ENCODE results near the gene GCK.

The GCK gene

DNA sequence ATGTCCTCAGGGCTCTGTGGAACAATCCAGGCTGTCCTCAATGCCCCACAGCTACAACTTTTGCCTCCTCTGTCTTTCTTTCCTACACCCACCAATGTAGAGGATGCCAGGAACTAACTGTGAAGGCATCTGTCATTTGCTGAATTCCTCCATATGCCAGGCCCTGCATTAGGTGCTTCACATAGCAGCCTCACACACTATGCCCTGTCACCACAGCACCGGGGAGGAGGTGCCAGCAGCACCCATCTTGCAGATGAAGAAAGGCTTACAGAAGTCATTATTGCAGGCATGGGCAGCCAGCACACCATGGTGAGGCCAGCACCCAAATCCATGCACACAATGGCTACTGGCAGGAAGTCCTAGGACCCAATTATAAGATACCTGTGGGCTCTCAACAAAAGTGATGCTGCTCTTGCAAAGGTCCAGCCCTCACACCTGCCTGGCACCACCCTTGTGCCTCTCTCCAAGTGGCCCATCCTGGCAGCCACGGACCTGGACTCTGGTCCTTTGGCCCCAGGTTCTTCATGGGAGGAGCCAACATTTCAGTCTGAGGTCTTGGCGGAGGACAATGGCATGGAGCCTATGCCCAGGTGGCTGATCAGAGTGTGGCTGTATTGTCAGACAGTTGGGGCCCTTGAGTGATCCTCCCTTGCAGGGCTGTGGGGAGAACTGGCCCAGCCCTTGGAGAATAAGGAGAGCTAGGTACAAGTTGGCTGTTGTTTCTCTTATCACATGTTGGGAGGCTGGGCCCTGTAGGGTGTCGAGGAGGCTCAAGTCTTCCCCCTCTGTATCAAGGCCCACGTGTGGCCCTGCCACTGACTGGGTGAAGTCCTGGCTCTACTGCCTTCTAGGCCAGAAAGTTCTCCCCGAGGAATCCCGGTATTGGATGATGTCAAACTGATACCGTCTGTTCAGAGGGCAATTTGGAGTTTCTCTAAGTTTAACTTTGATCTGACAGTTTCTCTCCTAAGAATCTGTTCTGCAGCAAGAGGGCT lies 33.8 kb downstream of the GCK start:
- DNase-seq (ENCODE audit: low spot score): no peak

- DNase-seq (ENCODE audit: low spot score): no peak
These were observed 34.5 kb downstream of the GCK start for GRCh38 chr7:44154703-44155102.

- no peak for DNase-seq (ENCODE audit: low spot score)
These were observed 35.3 kb downstream of the GCK start for GRCh38 chr7:44153948-44154335.

DNA sequence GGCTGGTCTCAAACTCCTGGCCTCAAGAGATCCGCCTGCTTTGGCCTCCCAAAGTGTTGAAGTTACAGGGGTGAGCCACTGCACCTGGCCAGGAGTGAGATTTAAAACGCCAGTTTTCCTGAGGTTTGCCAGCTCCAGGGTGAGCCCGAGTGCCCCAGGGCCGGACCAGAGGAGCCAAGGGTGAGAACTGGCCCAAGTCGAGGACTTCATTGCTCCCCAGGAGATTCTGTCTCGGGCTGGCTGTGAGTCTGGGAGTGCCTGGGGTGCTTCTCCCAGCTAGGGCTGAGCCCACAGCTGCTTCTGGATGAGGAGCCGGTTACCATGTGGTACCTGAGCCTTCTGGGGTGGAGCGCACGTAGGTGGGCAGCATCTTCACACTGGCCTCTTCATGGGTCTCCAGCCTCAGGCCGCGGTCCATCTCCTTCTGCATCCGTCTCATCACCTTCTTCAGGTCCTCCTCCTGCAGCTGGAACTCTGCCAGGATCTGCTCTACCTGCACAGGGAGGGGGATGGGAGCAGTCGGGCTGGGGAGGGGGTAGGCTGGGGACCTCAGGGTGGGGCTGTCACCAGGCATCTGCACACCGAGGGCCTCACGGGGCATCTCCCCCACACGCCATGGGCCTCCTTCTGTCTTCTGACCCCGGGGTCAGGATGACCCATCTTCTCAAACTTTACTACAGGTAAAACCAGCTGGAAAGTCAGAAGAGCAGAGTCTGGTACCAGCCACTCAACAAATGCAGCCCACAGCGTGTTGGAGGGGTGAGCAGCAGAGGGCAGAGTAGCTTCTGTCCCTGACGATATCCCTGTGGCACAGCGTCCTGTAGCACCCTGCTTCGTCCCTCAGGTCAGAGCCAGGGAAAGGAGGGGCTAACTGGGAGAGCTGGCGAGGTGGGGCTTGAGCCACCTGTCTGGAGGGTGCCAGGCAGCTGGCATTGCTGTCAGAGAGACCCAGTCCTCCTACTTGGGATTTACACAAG lies 36.0 kb downstream of the GCK start:
- DNase-seq (ENCODE audit: low spot score): no peak

- no peak for DNase-seq (ENCODE audit: low spot score)
These were observed 37.3 kb downstream of the GCK start for GRCh38 chr7:44151956-44152355.

DNA sequence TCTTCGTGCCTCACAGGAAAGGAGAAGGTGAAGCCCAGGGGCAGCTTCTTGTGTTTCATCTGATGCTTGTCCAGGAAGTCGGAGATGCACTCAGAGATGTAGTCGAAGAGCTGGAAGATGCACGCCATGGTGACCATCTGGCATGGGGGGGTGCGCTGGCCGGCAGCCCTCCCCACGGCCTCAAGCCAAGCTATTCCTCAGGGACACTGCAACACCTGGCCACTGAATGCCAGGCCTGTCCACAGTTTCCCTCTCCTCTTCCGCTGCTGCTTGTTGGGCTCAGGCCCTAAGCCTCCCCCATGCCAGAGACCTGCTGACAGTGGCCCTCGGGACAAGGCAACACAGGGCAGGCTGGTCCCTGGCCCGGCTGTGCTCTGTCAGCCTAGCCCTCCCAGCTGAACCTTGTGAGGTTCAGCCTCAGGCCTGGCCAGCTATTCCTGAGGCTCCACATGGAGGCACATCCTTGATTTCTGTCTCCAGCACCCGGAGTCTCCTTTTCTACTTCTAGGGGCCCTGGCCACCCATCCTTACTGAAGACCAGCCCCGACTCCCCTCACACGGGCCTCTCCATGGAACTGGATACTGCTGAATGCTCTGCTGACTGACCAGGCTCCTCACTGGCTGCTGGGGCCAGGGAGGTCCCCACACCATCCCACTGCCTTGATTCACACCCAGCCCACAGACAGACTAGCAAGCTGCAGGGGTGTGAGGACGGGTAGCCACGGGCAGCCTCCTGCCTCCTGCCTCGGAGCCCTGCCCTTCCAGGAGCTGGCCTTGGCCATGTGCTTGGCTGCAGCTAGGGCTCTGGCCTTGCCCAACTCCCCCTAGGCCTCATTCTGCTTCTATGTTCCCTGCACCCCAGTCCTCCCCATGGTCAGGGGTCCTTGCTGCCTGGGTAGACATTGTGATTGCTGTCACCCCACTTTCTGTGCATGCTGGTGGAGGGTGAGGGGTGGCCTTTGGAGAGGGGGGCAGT lies 38.0 kb downstream of the GCK start:
- DNase-seq (ENCODE audit: low spot score): no peak

DNA sequence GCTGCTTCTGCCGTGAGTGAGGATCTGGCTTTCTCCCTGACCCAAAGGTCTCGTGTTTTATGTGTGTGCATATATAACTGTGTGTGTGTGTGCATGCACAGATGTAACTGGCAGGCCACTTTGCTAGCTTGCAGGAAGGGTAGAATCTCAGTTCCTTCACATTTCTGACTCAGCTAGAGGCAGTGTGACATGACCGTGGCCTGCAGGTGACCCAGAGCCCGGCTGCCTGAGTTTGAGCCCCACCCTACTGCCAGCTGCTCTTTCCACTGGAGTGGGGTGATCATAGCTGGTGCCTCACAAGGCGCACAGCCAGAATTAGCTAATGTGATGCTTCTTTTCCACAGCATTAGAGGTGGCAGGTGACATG lies 38.8 kb downstream of the GCK start:
- no peak for DNase-seq (ENCODE audit: low spot score)

DNA sequence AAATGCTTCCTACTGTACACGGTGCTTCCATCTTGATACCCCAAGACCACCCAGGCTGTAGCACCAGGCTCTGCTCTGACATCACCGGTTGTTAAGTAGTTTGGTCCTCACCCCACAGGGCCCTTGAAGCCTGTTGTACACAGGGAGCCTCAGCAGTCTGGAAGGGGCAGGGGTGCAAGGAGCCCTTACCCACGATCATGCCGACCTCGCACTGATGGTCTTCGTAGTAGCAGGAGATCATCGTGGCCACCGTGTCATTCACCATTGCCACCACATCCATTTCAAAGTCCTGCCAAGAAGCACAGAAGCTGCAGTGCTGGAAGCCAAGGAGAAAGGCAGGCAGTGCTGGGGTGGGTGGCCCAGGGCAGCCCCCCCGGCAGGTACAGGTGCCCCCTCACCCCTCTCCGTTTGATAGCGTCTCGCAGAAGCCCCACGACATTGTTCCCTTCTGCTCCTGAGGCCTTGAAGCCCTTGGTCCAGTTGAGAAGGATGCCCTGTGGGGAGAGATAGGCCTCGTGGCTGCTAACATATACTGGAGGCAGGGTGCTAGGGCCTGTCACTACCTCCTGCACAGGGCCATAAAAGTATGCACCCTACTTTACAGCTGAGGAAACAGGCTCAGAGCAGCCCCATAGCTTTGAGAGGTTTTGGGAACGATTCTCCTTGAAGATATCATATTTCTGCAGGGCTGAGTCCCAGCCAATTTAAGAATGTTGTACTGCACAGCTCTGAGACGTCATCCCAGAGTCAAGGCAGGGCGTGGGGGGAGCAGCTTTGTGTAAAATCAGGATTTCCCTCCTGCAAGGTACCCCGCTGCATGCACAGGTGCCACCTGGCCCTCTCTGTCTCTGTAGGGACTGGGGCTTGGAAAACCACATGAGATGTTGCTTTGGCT lies 39.4 kb downstream of the GCK start:
- no peak for DNase-seq (ENCODE audit: low spot score)

GRCh38 chr7:44148961-44149536 lies 40.2 kb downstream of the GCK start:
- DNase-seq (ENCODE audit: low spot score): no peak

GRCh38 chr7:44148166-44148565 lies 41.1 kb downstream of the GCK start:
- no peak for DNase-seq (ENCODE audit: low spot score)

- DNase-seq (ENCODE audit: low spot score): no peak
These were observed 41.9 kb downstream of the GCK start for GRCh38 chr7:44147026-44147991.

DNA sequence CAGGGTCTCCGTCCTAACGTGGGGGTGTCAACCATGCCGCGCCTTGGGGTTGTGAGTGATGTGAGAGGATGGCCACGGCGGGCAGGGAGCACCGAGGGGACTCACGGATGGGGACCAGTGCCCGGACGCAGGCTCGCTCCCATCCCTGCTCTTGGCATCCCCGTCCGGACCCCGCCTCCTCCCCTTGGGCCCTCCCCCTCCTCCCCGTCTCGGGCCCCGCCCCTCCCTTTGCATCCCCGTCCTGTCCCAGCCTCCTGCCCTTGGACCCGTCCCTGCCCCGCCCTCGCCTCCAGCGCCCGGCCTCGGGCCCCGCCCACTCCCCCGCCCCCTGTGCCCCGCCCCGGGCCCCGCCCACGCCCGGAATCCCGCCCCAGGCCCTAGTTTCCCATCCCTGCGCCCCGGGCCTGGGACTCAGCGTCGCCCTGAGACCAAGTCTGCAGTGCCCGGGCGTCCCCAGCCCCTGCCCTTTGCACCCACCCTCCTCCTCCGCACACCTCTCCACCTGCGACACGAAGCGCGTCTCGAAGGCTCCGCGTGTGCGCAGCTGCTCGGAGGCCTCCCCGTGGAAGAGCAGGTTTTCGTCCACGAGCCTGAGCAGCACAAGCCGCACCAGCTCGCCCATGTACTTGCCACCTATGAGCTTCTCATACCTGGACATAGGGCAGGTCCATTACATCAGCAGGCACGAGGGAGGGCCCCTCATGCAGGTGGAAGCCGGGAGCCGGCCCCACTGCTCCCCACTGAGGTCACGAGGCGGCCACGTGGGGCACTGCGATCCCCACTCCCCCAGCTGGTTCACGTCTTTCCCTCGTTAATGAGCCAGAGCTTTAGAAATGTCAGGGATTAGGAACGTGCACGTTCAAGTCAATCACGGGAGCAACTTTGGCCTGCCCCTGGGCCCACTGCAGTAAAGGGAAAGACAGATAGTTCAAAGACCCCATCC lies 43.0 kb downstream of the GCK start:
- no peak for DNase-seq (ENCODE audit: low spot score)

GRCh38 chr7:44145479-44145968 lies 43.7 kb downstream of the GCK start:
- DNase-seq (ENCODE audit: low spot score): no peak

DNA sequence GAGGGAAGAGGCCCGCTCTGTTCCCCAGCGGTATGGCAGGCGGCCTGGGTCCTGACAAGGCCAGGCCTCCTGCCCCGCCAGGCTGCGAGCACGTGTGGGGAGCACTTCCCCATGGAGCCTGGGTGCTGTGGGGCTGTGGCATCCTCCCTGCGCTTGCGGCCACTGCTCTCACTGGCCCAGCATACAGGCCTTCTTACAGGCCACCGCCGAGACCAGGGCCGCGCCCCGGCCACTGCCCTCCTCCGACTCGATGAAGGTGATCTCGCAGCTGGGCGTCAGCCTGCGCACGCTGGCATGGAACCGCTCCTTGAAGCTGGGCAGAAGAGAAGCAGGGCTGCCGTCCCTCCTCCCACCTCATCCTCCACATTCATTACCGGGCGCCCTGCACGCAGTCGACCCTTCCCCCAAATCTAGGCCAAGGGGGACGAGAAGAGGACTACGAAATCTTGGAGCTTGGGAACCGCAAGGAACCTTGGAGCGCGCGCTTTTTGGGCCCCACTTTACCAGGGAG lies 44.2 kb downstream of the GCK start:
- DNase-seq (ENCODE audit: low spot score): no peak

DNA sequence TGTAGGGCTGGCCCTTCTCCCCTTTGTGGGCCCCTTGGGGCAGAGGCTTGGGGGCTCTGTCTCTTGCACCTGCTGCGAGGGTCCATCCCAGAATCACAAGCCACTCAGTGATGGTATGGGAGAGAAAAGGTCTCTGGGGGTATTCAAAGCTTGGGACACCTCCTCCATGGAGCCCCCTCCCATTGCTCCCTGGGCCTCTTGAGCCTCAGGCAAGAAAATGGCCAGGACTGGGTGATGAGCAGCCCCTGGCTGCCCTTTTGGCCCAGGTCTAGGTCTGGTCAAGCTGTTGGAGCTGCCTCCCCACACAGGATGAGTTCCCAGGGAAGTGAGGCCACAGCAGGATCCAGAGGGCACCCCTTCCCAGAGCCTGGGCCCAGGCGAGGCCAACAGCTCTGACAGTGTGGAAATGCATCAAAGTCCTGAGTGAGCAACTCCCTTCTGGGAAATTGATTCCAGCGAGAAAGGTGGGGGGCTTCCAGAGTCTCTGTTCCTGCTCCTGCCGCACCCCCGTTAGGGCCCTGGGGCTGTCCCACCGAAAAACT lies 44.7 kb downstream of the GCK start:
- DNase-seq (ENCODE audit: low spot score): no peak

- no peak for DNase-seq (ENCODE audit: low spot score)
These were observed 45.5 kb downstream of the GCK start for GRCh38 chr7:44143646-44144250.

- no peak for DNase-seq (ENCODE audit: low spot score)
These were observed 47.2 kb downstream of the GCK start for GRCh38 chr7:44142028-44142427.
